GM10847 (cell line): ENCODE data around the gene DNPH1.

Experiments
- POLR2A ChIP-seq: IDR thresholded peaks from 2 replicates; pipeline ENCODE4 v1.6.1; 2011; ENCODE audit not compliant: insufficient read length; ENCODE audit errors: extremely low read depth

DNPH1 gene

DNA sequence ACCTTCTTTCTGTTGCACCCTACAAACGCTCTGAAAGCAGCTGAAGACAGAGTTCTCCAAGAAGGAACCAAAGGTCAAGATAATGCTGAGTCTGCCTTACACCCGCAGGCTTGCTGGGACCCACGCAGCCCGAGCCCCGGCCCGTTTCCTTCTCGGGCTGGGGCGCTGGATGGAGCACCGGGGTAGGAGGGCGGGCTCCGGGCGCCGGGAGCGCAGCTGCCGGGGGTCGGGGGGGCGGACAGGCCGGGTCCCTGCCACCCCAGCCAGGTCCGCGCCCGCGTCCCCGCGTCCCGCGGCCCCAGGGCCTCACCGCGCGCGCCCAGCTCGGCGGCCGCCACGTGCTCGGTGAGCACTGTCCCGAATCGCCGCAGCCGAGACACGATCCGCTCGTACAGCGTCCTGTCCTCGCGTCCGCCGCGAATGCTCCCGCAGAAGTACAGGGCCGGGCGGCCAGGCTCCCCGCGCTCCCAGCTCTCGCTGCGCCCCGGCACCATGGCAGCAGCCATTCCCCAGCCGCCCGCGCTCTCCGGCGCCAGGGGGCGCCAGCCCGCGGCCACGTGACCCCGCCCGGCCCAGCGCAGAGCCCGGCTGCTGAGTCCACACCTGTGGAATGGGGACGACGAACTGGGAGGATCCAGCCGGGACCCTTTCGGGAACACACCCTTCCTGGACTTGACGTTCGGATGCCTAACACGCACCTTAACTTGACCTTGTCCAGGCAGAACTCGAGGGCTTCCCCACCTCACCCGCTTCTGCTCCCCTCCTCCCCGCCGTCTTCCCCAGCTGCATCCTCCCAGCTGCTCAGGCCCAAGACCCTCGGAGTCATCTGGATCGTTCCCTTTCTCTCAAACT lies at the start of gene DNPH1:
Gene DNPH1, minus strand, starts transcription at position 531 of the 852 bp plus-strand sequence. Its CDS starts 25 bp downstream, at position 506.
- peak; percentile 49 for TF ChIP-seq POLR2A

- no peak for TF ChIP-seq POLR2A
Measured at GRCh38 chr6:43278524-43279078, 49.3 kb upstream of the DNPH1 start.

DNA sequence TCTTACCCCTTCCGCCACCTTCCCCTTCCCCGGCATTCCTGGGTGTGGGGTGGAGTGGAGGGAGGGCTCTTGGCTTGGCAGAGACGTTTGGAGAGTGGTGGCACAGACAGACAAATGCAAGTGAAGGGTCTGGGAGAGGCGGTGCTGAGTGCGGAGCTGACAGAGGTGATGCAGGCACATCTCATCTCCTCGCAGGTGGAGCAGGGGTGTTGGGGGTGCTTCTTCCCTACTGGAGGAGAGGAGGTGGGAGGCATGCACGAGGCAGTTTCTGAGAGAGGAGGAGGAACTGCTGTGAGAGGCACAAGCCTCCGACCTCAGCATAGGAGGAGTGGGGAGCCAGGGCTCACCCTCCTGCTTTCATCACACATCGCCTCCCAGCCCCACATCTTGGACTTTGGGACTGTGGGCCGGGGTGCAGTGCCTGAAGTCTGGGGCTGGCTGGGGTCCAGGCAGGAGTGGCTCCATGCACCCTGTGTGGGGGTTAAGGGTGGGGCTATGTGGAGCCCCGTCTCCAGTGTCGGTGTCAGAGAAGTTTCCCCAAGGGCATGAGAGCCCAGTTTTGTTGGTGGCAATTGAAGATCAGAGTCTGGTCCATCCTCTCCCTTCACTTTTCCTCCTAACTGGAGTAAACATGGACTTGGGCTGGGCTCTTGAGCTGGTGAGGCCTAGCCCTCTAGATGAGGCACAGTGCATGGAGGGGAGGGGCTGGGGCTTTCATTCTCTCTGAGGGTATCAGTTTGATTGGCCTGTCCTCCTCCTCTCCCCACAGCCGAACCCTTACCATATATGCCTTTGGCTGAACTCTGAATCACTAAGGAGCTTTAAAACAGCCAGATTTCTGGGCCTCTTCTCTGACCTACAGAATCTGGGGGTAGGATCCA lies 48.6 kb upstream of the DNPH1 start:
- TF ChIP-seq POLR2A: no peak

GRCh38 chr6:43277306-43277642 lies 48.0 kb upstream of the DNPH1 start:
- TF ChIP-seq POLR2A: no peak

- no peak for TF ChIP-seq POLR2A
Measured at GRCh38 chr6:43276577-43277305, 47.5 kb upstream of the DNPH1 start.

GRCh38 chr6:43275801-43276576 lies 46.7 kb upstream of the DNPH1 start:
- TF ChIP-seq POLR2A: no peak

GRCh38 chr6:43274916-43275597 lies 45.8 kb upstream of the DNPH1 start:
- no peak for TF ChIP-seq POLR2A

- TF ChIP-seq POLR2A: no peak
Measured at GRCh38 chr6:43274127-43274915, 45.0 kb upstream of the DNPH1 start.

DNA sequence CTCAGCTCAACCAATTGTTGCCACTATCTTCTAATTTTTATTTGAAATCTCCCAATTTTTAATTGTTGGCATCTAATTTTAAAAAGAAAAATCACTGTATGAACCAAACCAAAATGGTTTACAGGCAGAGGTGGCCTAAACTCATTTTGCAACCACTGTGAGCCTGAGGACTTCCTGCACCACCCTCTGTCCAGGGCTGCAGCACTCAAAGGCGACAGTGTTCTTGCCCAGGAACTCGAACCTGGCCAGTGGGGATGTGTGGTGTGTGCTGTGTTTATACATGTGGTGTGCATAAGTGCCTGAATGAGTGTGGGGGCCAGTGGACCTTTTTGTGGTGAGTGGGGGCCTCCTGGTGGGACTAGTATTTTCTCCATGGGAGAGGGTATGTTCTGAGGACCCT lies 44.4 kb upstream of the DNPH1 start:
- no peak for TF ChIP-seq POLR2A

GRCh38 chr6:43271944-43272343 lies 42.7 kb upstream of the DNPH1 start:
- TF ChIP-seq POLR2A: no peak

GRCh38 chr6:43271103-43271815 lies 42.0 kb upstream of the DNPH1 start:
- no peak for TF ChIP-seq POLR2A

DNA sequence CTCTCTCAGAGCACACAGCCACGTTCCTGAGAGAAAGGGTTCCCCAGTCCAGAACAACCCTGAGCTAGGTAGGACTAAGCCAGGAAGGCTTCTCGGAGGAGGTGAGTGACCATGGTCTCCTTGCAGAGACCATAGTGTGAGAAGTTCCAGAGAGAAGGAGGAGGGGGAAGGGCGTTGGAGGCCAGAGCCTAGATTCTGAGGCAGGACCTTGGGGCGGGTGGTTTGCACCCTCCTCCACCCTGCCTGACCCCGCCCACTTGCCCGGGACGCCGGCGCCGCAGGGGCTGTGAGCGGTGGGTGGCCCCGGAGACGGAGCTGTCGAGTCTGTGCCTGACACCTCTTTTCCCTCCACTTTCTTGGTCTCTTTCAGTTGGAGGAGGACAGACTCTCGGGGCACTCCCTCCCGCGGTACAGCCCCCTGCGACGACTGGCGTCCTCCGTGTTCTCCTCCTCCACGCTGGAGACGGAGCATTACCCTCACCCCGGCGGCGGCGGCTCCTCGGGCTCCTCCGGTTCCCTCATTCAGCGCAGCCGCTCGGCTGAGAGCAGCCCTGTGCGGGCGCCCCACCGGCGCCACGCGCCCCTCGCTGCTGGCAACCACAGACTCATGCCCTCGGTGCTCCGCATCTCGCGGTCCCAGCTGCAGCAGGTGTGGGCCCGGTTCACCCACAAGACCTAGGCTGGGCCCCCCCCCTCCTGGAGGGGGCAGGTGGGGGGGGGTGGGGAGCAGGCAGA lies 40.2 kb upstream of the DNPH1 start:
- no peak for TF ChIP-seq POLR2A
